Endothelial cell of umbilical vein (primary cell): ENCODE results near the gene UBE3A. TPM values are rescaled to one million over a fixed set of nuclear protein-coding genes. Genes with fewer than 3 reads are reported as not detected.

ENCODE experiments used
- BruUV-seq: library from RNA; stranded (reverse); fragments of 400-500 nt; replicated peaks from 2 replicates; lab custom pipeline; 2021; lab: Mats Ljungman, UMichigan
- CTCF ChIA-PET: fragments of 300-600, 350-600 bp; sonication (Branson Sonifier 250); formaldehyde crosslinking; loops from one replicate; lab custom pipeline; 2021; ENCODE audit warnings: antibody characterized with exemption, inconsistent platforms; lab: Charles Lee
- POLR2A ChIA-PET: fragments of 300-600, 350-600 bp; sonication (Branson Sonifier 250); formaldehyde crosslinking; loops from one replicate; lab custom pipeline; 2021; ENCODE audit warnings: antibody characterized with exemption, inconsistent platforms; lab: Charles Lee
- DNase-seq: peaks from one replicate; pipeline ENCODE4 v3.0.0-alpha.2; 2011; ENCODE audit warnings: low read depth, low spot score
- FAIRE-seq: peaks from 2 replicates; lab custom pipeline; 2011; peaks lifted over from hg19 to GRCh38; lab: Jason Lieb, UNC
- H2AFZ ChIP-seq: 2 replicates; pipeline ENCODE4 v1.6.0; 2012; ENCODE audit warnings: low read depth, low read length, control low read depth, inconsistent platforms
- H3K27ac ChIP-seq: 2 replicates; pipeline ENCODE4 v1.5.1; 2011; ENCODE audit warnings: low read depth, mild to moderate bottlenecking, control low read depth, low read length, moderate library complexity; ENCODE audit not compliant: insufficient read depth
- H3K27me3 ChIP-seq, 2 experiments: 2 replicates each; pipeline versions ENCODE4 v1.6.0 to v1.6.1; 2011; ENCODE audit warnings: low read length in 2 of 2, mixed read lengths in 1 of 2; ENCODE audit not compliant: control insufficient read depth in 2 of 2, insufficient read depth in 2 of 2
- H3K36me3 ChIP-seq, 2 experiments: 2 replicates in 1 of 2; 3 replicates in 1 of 2; pipeline ENCODE4 v1.5.1; 2011; ENCODE audit warnings: low read length in 2 of 2, mild to moderate bottlenecking in 1 of 2, moderate library complexity in 1 of 2; ENCODE audit not compliant: control insufficient read depth in 2 of 2, insufficient read depth in 2 of 2; ENCODE audit errors: extremely low read depth in 1 of 2
- H3K4me1 ChIP-seq: 3 replicates; pipeline ENCODE4 v1.5.1; 2011; ENCODE audit warnings: mild to moderate bottlenecking, low read length; ENCODE audit not compliant: control insufficient read depth, insufficient read depth; ENCODE audit errors: extremely low read depth
- H3K4me2 ChIP-seq: 2 replicates; pipeline ENCODE4 v1.6.1; 2011; ENCODE audit warnings: low read length, control low read depth, mixed read lengths; ENCODE audit not compliant: insufficient read depth
- H3K4me3 ChIP-seq, 3 experiments: fragments of 200-600 bp in 1 of 3; sonication (generic), shearing (Covaris generic) in 1 of 3; replicated peaks in 1 of 3; 2 replicates each; pipeline ENCODE4 v1.5.1; 2011 to 2016; ENCODE audit warnings: control low read depth in 3 of 3, low read length in 3 of 3, mild to moderate bottlenecking in 2 of 3, inconsistent platforms in 1 of 3, low read depth in 1 of 3, moderate library complexity in 1 of 3; ENCODE audit not compliant: insufficient read depth in 1 of 3
- H3K79me2 ChIP-seq: 2 replicates; pipeline ENCODE4 v1.6.0; 2012; ENCODE audit warnings: low read length, inconsistent platforms; ENCODE audit not compliant: control insufficient read depth, insufficient read depth
- H3K9ac ChIP-seq: replicated peaks from 2 replicates; pipeline ENCODE3; 2011; ENCODE audit warnings: low read length, control low read depth; ENCODE audit not compliant: insufficient read depth; ENCODE audit errors: extremely low read depth
- H3K9me1 ChIP-seq: replicated peaks from 3 replicates; pipeline ENCODE4 v1.6.0; 2011; ENCODE audit warnings: mild to moderate bottlenecking, low read length; ENCODE audit not compliant: control insufficient read depth, insufficient read depth; ENCODE audit errors: extremely low read depth
- H3K9me3 ChIP-seq: replicated peaks from 2 replicates; pipeline ENCODE4 v1.5.1; 2012; ENCODE audit warnings: low read length, inconsistent platforms; ENCODE audit not compliant: control insufficient read depth, insufficient read depth
- H4K20me1 ChIP-seq: replicated peaks from 2 replicates; pipeline ENCODE3; 2011; ENCODE audit warnings: mild to moderate bottlenecking, low read length; ENCODE audit not compliant: control insufficient read depth, insufficient read depth; ENCODE audit errors: extremely low read depth
- EZH2 ChIP-seq: IDR thresholded peaks from 2 replicates; pipeline ENCODE4 v1.6.1; 2012; ENCODE audit warnings: borderline replicate concordance, low read depth, mild to moderate bottlenecking, moderate library complexity, low read length, inconsistent platforms; ENCODE audit not compliant: severe bottlenecking
- FOS ChIP-seq: IDR thresholded peaks from 2 replicates; pipeline ENCODE4 v1.6.1; 2011; ENCODE audit warnings: mild to moderate bottlenecking, low read length, moderate library complexity, borderline replicate concordance; ENCODE audit not compliant: insufficient read depth
- GATA2 ChIP-seq: IDR thresholded peaks from 2 replicates; pipeline ENCODE4 v1.7.0; 2011; ENCODE audit warnings: low read depth, mild to moderate bottlenecking, moderate library complexity, mixed read lengths, low read length; ENCODE audit not compliant: insufficient read length, insufficient read depth
- JUN ChIP-seq: IDR thresholded peaks from 2 replicates; pipeline ENCODE4 v1.6.1; 2011; ENCODE audit warnings: borderline replicate concordance, low read depth; ENCODE audit not compliant: insufficient read length, insufficient read depth
- MAX ChIP-seq: IDR thresholded peaks from 2 replicates; pipeline ENCODE4 v1.6.1; 2011; ENCODE audit not compliant: insufficient read depth, insufficient read length
- MYC ChIP-seq: IDR thresholded peaks from one replicate; pipeline ENCODE4 v1.6.1; 2011; ENCODE audit warnings: mild to moderate bottlenecking, low read depth, low read length
- POLR2A ChIP-seq: IDR thresholded peaks from 2 replicates; pipeline ENCODE4 v1.6.1; 2012; ENCODE audit warnings: low read depth, mild to moderate bottlenecking, control low read depth, low read length
- POLR2AphosphoS5 ChIP-seq: IDR thresholded peaks from 2 replicates; pipeline ENCODE4 v1.6.1; 2012; ENCODE audit warnings: low read depth, mild to moderate bottlenecking, control low read depth, low read length, moderate library complexity; ENCODE audit not compliant: insufficient read depth
- dilution Hi-C: fragments of 300-500 bp; cut with MboI; formaldehyde crosslinking; loops from one replicate; pipeline ENCODE4 v1.15.0; 2019; ENCODE audit warnings: low sequenced_read_pairs; ENCODE audit not compliant: extremely low pct_ligation_motif_present
- intact Hi-C: fragments of 100-400 bp; cut with micrococcal nuclease; formaldehyde crosslinking; loops from one replicate; pipeline ENCODE4 v1.10.0; 2022
- polyA plus RNA-seq, 4 experiments: library from polyadenylated mRNA; depleted of rRNA in 3 of 4; stranded (reverse) in 3 of 4; unstranded in 1 of 4; fragments of >200 nt; gene quantifications; 2 replicates each; pipeline versions ENCODE4 v1.2.1 to v1.2.3, GENCODE V29; 2011 to 2012; ENCODE audit warnings: missing spikeins in 1 of 4
- total RNA-seq: library from RNA; stranded (reverse); gene quantifications from 2 replicates; pipeline ENCODE4 v1.2.3, GENCODE V29; 2021

Gene UBE3A
- total and polyA plus RNA-seq, 2 donors (not counting 3 experiments of a cell fraction or from before 2014, with no cell fraction given), result 8.5 to 69.3 TPM

- BruUV-seq, result no TSS peak
- POLR2A ChIA-PET, result no interaction called here
Measured at GRCh38 chr15:25481208-25481859, 42.5 kb upstream of the UBE3A start.

GRCh38 chr15:25478313-25478712 lies 39.5 kb upstream of the UBE3A start:
- Histone ChIP-seq H3K79me2 (no peaks in the 10 kb centered on the region), H3K9me3 (no peaks in the 10 kb centered on the region), H3K36me3 (no peaks in the 10 kb centered on the region), H3K9me1 (no peaks in the 10 kb centered on the region), H3K9ac (no peak overlapping the region), H3K4me1 (no peaks in the 10 kb centered on the region), H3K27ac (no peak overlapping the region), H3K27me3 (no peaks in the 10 kb centered on the region), H3K4me2 (no peak overlapping the region), H3K4me3 (no peak overlapping the region), H4K20me1 (no peaks in the 10 kb centered on the region), H2AFZ (no peak overlapping the region)
- dilution Hi-C loops, result no loop called here
- FAIRE-seq (no peak), DNase-seq (no peak)
- POLR2A ChIA-PET, result no interaction called here
- no peak for TF ChIP-seq POLR2A
- no peak for TF ChIP-seq JUN
- no peak for TF ChIP-seq GATA2
- no peak for TF ChIP-seq EZH2
- TF ChIP-seq FOS, result no peak
- no peak for TF ChIP-seq POLR2AphosphoS5
- intact Hi-C loops, result no loop called here
- no TSS peak for BruUV-seq
- CTCF ChIA-PET, result no interaction called here

More at GRCh38 chr15:25481208-25481859, 42.5 kb upstream of the UBE3A start:
- H3K27me3 ChIP-seq, result no peaks in the 10 kb centered on the region
- no peak overlapping the region for H3K27ac ChIP-seq
- no peak for DNase-seq
- CTCF ChIA-PET, result no interaction called here
- H3K9ac ChIP-seq, result no peak overlapping the region
- no peak overlapping the region for H3K4me2 ChIP-seq
- no peak overlapping the region for H3K4me3 ChIP-seq
- no peak overlapping the region for H2AFZ ChIP-seq
- H3K9me1 ChIP-seq, result no peaks in the 10 kb centered on the region
- dilution Hi-C loops (no loop called here), intact Hi-C loops (no loop called here)
- H3K79me2 ChIP-seq, result no peaks in the 10 kb centered on the region
- no peaks in the 10 kb centered on the region for H3K9me3 ChIP-seq
- H4K20me1 ChIP-seq, result no peaks in the 10 kb centered on the region
- no peaks in the 10 kb centered on the region for H3K4me1 ChIP-seq
- TF ChIP-seq EZH2 (no peak), POLR2A (no peak), MAX (no peak), MYC (no peak), POLR2AphosphoS5 (no peak), GATA2 (no peak), JUN (no peak)
- no peaks in the 10 kb centered on the region for H3K36me3 ChIP-seq
- no peak for FAIRE-seq
